Measurements from ENCODE around the gene MADD.

Gene MADD

GRCh38 chr11:47342036-47342803 is 72.3 kb downstream of the MADD start:
- no peak for DNase-seq

GRCh38 chr11:47342854-47343253 is 72.9 kb downstream of the MADD start:
- DNase-seq, result no peak

DNA sequence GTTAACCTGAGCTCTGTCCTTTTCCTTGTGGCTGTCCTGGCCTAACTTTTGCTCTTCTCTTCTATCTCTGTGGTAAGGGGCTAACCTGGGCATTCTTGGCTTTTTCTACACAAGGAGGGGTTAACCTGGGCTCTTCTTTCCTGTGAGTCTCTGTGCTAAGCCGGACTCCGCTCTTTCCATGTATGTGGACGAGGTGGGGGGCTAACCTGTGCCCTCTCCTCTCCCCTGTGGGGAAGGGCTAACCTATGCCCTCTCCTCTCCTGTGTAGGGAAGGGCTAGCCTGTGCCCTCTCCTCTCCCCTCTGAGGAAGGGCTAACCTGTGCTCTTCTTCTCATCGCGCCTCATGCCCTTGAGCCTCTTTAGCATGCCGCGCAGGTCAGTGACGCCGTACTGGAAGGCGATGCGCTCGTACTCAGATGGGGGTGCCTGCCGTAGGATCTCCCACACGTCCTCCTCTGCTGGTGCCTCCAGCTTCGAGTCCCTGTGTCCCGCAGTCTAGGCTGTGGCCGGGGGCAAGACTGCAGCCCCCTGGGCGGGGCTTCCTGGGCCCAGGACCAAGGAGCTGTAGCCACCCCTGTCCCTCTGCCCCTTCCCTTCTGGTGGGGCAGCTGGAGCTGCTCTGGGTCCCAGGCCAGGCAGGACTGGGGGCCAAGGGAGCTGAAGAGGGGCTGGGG is 76.1 kb downstream of the MADD start:
- no peak for DNase-seq

DNA sequence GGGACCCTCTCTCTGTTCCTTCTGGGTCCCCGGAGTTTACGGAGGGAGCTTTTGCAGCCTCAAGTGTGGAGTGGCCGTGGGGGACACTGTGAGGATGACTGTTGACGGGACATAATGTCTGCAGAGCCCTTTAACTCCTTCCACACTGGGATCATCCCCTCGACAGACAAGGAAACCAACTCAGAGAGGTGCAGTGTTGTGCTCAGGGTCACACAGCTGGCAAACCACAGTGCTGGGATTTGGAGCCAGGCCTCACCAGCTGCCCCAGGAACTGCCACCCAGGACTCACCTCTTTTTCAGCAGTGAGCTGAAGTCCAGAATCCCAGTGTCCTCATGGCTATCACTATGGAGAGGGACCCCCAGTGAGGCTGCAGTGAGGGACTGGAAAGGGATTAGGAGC is 77.2 kb downstream of the MADD start:
- DNase-seq, result no peak

GRCh38 chr11:47348131-47348802 is 78.3 kb downstream of the MADD start:
- DNase-seq, result no peak

- DNase-seq, result peak; percentile 29
These were observed 78.9 kb downstream of the MADD start for GRCh38 chr11:47348859-47349258.

- DNase-seq, result no peak
These were observed 79.7 kb downstream of the MADD start for GRCh38 chr11:47349521-47350095.

DNA sequence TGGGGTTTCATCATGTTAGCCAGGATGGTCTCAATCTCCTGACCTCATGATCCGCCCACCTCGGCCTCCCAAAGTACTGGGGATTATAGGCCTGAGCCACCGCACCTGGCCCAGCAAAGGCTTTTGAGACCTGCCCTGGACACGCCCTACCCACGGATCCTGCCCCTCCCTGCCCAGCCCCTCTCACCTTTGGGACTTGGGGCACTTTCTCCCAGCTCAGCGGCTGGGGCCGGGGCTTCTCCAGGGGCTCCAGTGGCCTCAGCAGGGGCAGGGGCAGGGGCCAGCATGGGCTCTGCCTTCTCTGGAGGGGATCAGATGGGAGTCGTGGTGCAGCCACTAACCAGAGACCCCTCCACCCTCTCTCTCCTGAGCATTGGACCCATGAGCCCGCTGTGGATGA is 80.4 kb downstream of the MADD start:
- no peak for DNase-seq

DNA sequence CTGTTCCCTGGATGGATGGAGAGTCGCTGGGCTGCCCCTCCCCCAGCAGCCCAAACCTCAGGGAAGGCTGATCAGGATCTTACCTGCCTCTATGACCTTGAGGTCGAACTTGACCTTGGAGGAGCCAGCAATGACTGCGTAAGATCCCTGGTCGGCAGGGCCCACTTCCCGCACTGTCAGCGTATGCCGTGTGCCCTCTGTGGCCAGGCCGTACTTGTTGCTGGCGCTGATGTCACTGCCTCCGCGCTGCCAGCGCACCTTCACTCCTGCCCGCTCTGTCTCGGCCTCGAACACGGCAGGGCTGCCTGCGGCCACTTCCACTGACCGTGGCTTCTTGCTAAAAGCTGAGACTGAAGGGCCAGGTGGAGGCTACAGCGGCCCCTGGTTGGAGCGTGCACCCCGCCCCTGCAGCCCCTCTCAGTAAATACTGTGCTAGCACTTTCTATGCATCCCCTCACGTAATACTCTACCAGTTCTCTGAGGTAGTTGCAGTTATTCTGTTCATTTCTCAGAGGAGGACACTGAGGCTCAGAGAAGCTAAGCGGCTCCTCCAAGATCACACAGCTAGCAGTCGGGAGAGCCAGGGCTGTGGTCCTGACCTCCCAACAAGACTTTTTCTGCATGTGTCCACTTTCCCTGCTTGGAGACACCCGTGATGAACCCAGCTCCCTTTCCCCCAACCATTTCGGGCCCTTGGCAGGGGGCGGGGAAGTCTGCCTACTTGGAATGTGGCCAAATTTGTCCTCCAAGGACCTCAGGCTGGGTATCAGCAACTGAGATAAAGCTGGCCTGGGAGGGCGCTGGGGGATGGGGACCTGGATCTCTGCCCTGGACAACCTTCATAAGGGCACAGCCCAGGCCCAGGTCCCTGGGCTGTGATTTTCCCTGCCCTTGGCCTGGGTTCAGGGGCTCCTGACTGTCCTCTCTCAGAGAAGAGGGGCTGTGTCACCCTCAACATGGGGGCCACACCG is 81.5 kb downstream of the MADD start:
- DNase-seq, result no peak

GRCh38 chr11:47352556-47352955 is 82.6 kb downstream of the MADD start, which contains the start of gene MYBPC3:
TSS of gene MYBPC3 (minus strand) at chr11:47352702. CDS start at chr11:47352647, 55 bp downstream.
- DNase-seq, result no peak

- DNase-seq, result no peak
These were observed 84.2 kb downstream of the MADD start for GRCh38 chr11:47353978-47354774.

DNA sequence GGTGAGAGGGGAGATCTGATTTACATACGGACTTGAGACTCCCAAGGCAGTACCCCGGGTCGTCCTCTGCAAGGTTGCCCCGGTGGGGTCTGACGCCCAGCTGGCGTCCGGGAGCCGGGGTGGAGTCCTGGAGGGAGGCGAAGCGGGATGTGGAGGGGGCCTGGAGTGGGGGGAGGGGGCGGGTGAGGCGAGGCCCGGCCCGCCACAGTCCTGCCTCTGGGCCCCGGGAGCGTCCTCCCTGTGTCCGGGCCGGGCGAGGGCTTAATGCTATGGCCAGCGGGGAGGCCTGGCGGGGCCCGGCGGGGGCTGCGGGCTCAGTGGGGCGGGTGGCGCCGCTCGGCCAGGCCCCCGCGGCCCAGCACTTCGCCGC is 85.0 kb downstream of the MADD start:
- DNase-seq, result no peak

DNA sequence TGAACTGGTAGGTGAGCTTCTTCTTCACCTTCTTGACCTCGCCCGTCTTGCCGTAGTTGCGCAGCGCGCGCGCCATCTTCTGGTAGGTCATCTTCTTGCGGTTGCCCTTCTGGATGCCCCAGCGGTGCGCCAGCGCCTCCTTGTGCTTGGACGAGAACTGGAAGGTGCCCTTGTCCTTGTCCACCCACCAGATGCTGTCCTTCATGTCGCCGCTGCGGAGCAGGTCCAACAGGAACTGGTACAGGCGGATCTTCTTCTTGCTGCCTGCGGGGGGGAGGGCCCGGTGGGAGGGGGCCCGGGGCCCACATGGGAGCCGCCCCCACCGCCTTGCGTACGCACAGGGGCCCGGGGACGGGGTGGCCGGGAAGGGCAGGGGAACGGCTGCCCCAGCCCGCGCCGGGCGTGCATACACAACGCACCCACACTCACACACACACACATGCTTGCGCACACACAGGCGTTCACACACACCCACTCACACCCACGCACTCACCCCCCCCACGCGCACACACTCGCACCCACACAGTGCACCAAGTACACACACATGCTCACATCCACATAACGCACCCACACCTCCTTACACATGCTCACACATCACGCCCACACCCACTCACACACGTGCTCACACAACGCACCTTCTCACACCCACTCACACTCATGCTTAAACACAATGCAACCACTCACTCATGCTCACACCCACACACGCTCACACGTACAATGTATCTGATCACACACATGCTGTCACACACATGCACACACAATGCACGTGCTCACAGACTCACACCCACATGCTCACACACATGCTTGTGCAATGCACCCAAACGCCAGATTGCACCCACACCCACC is 85.6 kb downstream of the MADD start:
- DNase-seq, result peak; percentile 78

GRCh38 chr11:47356129-47356997 is 86.4 kb downstream of the MADD start:
- DNase-seq, result no peak

GRCh38 chr11:47356998-47357329 is 87.0 kb downstream of the MADD start:
- no peak for DNase-seq

- no peak for DNase-seq
These were observed 88.2 kb downstream of the MADD start for GRCh38 chr11:47357985-47358730.

GRCh38 chr11:47358731-47359051 is 88.8 kb downstream of the MADD start:
- no peak for DNase-seq

DNA sequence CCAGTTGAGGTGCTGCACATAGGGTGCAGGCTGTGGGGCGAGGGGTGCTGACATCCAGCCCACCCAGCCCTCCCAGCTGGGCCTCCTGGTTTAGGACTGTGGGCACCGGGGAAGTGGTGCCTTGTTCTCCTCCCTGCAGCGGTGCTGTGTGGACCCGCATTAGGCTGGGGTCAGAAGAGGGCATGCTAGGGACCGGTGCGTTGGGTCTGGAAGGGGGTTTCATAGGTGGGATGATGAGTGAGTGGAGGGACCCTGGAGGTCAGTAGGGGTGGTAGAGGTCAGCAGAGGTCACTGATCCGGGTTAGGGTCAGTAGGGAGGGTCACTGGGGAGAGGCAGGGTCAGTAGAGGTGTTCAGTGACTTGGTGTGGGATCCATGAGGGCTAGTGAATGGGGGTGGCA is 89.2 kb downstream of the MADD start:
- no peak for DNase-seq

GRCh38 chr11:47359586-47359985 is 89.7 kb downstream of the MADD start:
- DNase-seq, result peak; percentile 28

Measured in activated CD4-positive, alpha-beta T cell treated with anti-CD3 and anti-CD28 coated beads for 48 hours (primary cell).